Breast epithelium (tissue), 3 donors: Measurements from ENCODE around the gene TSPAN12.

ENCODE experiments used
- POLR2AphosphoS5 ChIP-seq, 3 donors: sonication (generic); formaldehyde crosslinking; IDR thresholded peaks; one replicate each; pipeline ENCODE4 v1.6.1; 2017; ENCODE audit warnings: antibody characterized with exemption in 3 of 3
- TF ChIP-seq, protein P1 (sequence below), 3 donors: fragments of 450-650 bp; IDR thresholded peaks; one replicate each; pipeline ENCODE4 v1.5.1; 2016 to 2017; ENCODE audit warnings: antibody characterized with exemption in 3 of 3, mild to moderate bottlenecking in 3 of 3, moderate library complexity in 3 of 3

DNA sequence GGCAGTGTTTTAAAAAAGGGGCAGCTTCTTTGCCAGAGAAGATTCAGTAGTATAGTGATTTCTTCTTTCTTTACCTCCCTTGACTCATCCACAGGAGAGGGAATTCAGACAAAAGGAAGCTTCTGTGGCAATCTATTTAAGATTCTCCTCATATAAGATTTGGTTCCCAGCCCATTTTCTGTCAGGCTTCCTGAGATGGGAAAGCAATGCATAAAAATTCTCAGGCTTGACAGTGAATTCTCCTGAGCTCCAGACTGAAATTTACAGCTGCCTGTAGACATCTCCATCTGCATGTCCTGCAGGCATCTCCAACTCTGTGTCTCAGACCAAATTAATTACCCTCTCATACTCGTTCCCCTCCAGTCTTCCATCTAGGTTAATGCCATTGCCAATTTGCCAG lies 72.8 kb downstream of the TSPAN12 start:
- no peak for TF ChIP-seq POLR2AphosphoS5 (IDR thresholded peaks at IDR 0.05)
- TF ChIP-seq, protein P1, sequence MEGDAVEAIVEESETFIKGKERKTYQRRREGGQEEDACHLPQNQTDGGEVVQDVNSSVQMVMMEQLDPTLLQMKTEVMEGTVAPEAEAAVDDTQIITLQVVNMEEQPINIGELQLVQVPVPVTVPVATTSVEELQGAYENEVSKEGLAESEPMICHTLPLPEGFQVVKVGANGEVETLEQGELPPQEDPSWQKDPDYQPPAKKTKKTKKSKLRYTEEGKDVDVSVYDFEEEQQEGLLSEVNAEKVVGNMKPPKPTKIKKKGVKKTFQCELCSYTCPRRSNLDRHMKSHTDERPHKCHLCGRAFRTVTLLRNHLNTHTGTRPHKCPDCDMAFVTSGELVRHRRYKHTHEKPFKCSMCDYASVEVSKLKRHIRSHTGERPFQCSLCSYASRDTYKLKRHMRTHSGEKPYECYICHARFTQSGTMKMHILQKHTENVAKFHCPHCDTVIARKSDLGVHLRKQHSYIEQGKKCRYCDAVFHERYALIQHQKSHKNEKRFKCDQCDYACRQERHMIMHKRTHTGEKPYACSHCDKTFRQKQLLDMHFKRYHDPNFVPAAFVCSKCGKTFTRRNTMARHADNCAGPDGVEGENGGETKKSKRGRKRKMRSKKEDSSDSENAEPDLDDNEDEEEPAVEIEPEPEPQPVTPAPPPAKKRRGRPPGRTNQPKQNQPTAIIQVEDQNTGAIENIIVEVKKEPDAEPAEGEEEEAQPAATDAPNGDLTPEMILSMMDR (IDR thresholded peaks at IDR 0.05), result no peak
